ENCODE results near the gene CCDC8. TPM values are rescaled to one million over a fixed set of nuclear protein-coding genes. Genes with fewer than 3 reads are reported as not detected.

The CCDC8 gene
- 24.5 and 32.1 TPM in 2 replicates for total RNA-seq (2021)
- percentile 80 among the genes with signal in this experiment for Bru-seq, nascent RNA
- BruChase-seq, experiment 1, labeled RNA remaining after a 2-hour chase = percentile 80 among the genes with signal in this experiment
- percentile 81 among the genes with signal in this experiment for BruChase-seq, experiment 2, labeled RNA remaining after a 6-hour chase
- long read RNA-seq, transcript CCDC8-201 (1 exons, 3,186 nt) = major isoform, 44 of 44 reads
- long read RNA-seq, partial matches to known transcripts = 0 of 44 reads
- long read RNA-seq, other reads (novel, unspliced or antisense) = 0 of 44 reads

- Histone ChIP-seq H3K4me1 (ENCODE audit: insufficient read depth, low read length, poor library complexity, severe bottlenecking) (peaks cover 49% of the 10 kb centered on the region), H3K9me3 (ENCODE audit: low read depth, low read length, poor library complexity, severe bottlenecking) (no peaks in the 10 kb centered on the region), H3K36me3 (ENCODE audit: insufficient read depth, low read length, poor library complexity, severe bottlenecking) (peaks cover 5% of the 10 kb centered on the region), H3K27ac (ENCODE audit: low read depth, low read length, poor library complexity, severe bottlenecking) (peak within 1 kb of the TSS; percentile 88), H3K4me3 (ENCODE audit: low read depth, low read length, poor library complexity, severe bottlenecking) (peak within 1 kb of the TSS; percentile 80), H3K27me3 (replicated peaks; ENCODE audit: insufficient read depth, low read depth, low read length, poor library complexity) (no peaks in the 10 kb centered on the region)
- ChIA-PET POLR2A (ENCODE audit: low non-redundant PET) (interaction anchor here (0.5 to 0.6 kb wide), 2 partner anchors 284 to 591 kb away, joined by 3 to 4 read pairs; no protein-coding TSS in a partner anchor), CTCF (interaction anchor here (1.1 kb wide), 1 partner anchor 8 kb away, joined by 7 read pairs; no protein-coding TSS in a partner anchor)
- peak; percentile 98 for DNase-seq (ENCODE audit: low spot score)
- TF ChIP-seq CTCF (conservative IDR thresholded peaks at IDR 0.05; ENCODE audit: low read depth, low read length) = no peak
- no peak for TF ChIP-seq EZH2 (IDR thresholded peaks at IDR 0.05; ENCODE audit: borderline replicate concordance, low read depth, low read length, poor library complexity, severe bottlenecking)
- intact Hi-C loops (cut with micrococcal nuclease; ENCODE audit: unreplicated experiment) = no loop called here
- no TSS peak for BruUV-seq (replicated peaks)
These were observed at the start of gene CCDC8 for GRCh38 chr19:46413262-46414031. Gene CCDC8, minus strand, starts transcription at chr19:46413564. Its CDS starts 754 bp downstream, at chr19:46412810.

GRCh38 chr19:46461537-46461936, 48.2 kb upstream of the CCDC8 start:
- BruUV-seq (replicated peaks) = no TSS peak
- no peak for TF ChIP-seq EZH2 (IDR thresholded peaks at IDR 0.05; ENCODE audit: borderline replicate concordance, low read depth, low read length, poor library complexity, severe bottlenecking)
- TF ChIP-seq CTCF (conservative IDR thresholded peaks at IDR 0.05; ENCODE audit: low read depth, low read length) = no peak
- H3K27me3 ChIP-seq (replicated peaks; ENCODE audit: insufficient read depth, low read depth, low read length, poor library complexity) = no peaks in the 10 kb centered on the region
- H3K27ac ChIP-seq (ENCODE audit: low read depth, low read length, poor library complexity, severe bottlenecking) = no peak overlapping the region
- no peaks in the 10 kb centered on the region for H3K4me1 ChIP-seq (ENCODE audit: insufficient read depth, low read length, poor library complexity, severe bottlenecking)
- no peaks in the 10 kb centered on the region for H3K9me3 ChIP-seq (ENCODE audit: low read depth, low read length, poor library complexity, severe bottlenecking)
- DNase-seq (ENCODE audit: low spot score) = no peak
- H3K36me3 ChIP-seq (ENCODE audit: insufficient read depth, low read length, poor library complexity, severe bottlenecking) = no peaks in the 10 kb centered on the region
- CTCF ChIA-PET = no interaction called here
- no peak overlapping the region for H3K4me3 ChIP-seq (ENCODE audit: low read depth, low read length, poor library complexity, severe bottlenecking)
- intact Hi-C loops (cut with micrococcal nuclease; ENCODE audit: unreplicated experiment) = no loop called here
- POLR2A ChIA-PET (ENCODE audit: low non-redundant PET) = no interaction called here

- no peaks in the 10 kb centered on the region for H3K4me1 ChIP-seq (ENCODE audit: insufficient read depth, low read length, poor library complexity, severe bottlenecking)
- H3K36me3 ChIP-seq (ENCODE audit: insufficient read depth, low read length, poor library complexity, severe bottlenecking) = no peaks in the 10 kb centered on the region
- no peak for DNase-seq (ENCODE audit: low spot score)
- H3K4me3 ChIP-seq (ENCODE audit: low read depth, low read length, poor library complexity, severe bottlenecking) = no peak overlapping the region
- H3K9me3 ChIP-seq (ENCODE audit: low read depth, low read length, poor library complexity, severe bottlenecking) = no peaks in the 10 kb centered on the region
- TF ChIP-seq EZH2 (IDR thresholded peaks at IDR 0.05; ENCODE audit: borderline replicate concordance, low read depth, low read length, poor library complexity, severe bottlenecking) (no peak), CTCF (conservative IDR thresholded peaks at IDR 0.05; ENCODE audit: low read depth, low read length) (no peak)
- BruUV-seq (replicated peaks) = no TSS peak
- intact Hi-C loops (cut with micrococcal nuclease; ENCODE audit: unreplicated experiment) = no loop called here
- ChIA-PET CTCF (no interaction called here), POLR2A (ENCODE audit: low non-redundant PET) (no interaction called here)
- no peak overlapping the region for H3K27ac ChIP-seq (ENCODE audit: low read depth, low read length, poor library complexity, severe bottlenecking)
- no peaks in the 10 kb centered on the region for H3K27me3 ChIP-seq (replicated peaks; ENCODE audit: insufficient read depth, low read depth, low read length, poor library complexity)
These were observed 47.6 kb upstream of the CCDC8 start for GRCh38 chr19:46460981-46461380.

All from A673 (cell line).